Tibial nerve (tissue), 4 donors: ENCODE results near the gene VIP.

Experiments
- EP300 ChIP-seq, 2 donors: sonication (generic); formaldehyde crosslinking; IDR thresholded peaks; one replicate each; pipeline ENCODE4 v1.6.1; 2017; ENCODE audit warnings: antibody characterized with exemption in 2 of 2, mild to moderate bottlenecking in 1 of 2
- POLR2A ChIP-seq, 2 donors: fragments of 450-650 bp; IDR thresholded peaks; one replicate each; pipeline ENCODE4 v1.6.1; 2017; ENCODE audit warnings: antibody characterized with exemption in 2 of 2, mild to moderate bottlenecking in 2 of 2, moderate library complexity in 2 of 2
- TF ChIP-seq, protein P1 (sequence below), 5 experiments: fragments of 200-600 bp in 3 of 5; fragments of 450-650 bp in 2 of 5; sonication (generic) in 3 of 5; IDR thresholded peaks; one replicate each; pipeline ENCODE4 v1.5.1; 2016 to 2019; ENCODE audit warnings: antibody characterized with exemption in 5 of 5, mild to moderate bottlenecking in 3 of 5, moderate library complexity in 2 of 5

DNA sequence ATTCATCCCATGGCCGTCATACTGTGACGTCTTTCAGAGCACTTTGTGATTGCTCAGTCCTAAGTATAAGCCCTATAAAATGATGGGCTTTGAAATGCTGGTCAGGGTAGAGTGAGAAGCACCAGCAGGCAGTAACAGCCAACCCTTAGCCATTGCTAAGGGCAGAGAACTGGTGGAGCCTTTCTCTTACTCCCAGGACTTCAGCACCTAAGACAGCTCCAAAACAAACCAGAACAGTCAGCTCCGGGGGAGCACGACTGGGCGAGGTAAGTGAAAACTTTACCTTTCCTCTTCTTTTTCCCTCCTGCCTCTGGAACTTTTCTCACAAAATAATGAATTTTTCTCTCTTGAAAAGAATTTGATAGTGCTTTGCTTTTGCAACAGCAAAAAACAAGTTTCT, at the start of gene VIP:
- TF ChIP-seq, protein P1, sequence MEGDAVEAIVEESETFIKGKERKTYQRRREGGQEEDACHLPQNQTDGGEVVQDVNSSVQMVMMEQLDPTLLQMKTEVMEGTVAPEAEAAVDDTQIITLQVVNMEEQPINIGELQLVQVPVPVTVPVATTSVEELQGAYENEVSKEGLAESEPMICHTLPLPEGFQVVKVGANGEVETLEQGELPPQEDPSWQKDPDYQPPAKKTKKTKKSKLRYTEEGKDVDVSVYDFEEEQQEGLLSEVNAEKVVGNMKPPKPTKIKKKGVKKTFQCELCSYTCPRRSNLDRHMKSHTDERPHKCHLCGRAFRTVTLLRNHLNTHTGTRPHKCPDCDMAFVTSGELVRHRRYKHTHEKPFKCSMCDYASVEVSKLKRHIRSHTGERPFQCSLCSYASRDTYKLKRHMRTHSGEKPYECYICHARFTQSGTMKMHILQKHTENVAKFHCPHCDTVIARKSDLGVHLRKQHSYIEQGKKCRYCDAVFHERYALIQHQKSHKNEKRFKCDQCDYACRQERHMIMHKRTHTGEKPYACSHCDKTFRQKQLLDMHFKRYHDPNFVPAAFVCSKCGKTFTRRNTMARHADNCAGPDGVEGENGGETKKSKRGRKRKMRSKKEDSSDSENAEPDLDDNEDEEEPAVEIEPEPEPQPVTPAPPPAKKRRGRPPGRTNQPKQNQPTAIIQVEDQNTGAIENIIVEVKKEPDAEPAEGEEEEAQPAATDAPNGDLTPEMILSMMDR (IDR thresholded peaks at IDR 0.05) = no peak
- TF ChIP-seq POLR2A (IDR thresholded peaks at IDR 0.05) (no peak), EP300 (IDR thresholded peaks at IDR 0.05) (no peak)
